Gastrocnemius medialis (tissue), 4 donors: ENCODE measurements around the gene LYL1.

ENCODE experiments used
- POLR2A ChIP-seq, 2 donors: fragments of 450-650 bp; IDR thresholded peaks; one replicate each; pipeline ENCODE4 v1.6.1; 2017; ENCODE audit warnings: antibody characterized with exemption in 2 of 2, mild to moderate bottlenecking in 2 of 2, moderate library complexity in 2 of 2
- TF ChIP-seq, protein P1 (sequence below), 5 experiments: fragments of 450-650 bp in 3 of 5; fragments of 200-600 bp in 2 of 5; sonication (generic) in 2 of 5; IDR thresholded peaks in 4 of 5; conservative IDR thresholded peaks in 1 of 5; 1 replicate in 4 of 5; 2 replicates in 1 of 5; pipeline ENCODE4 v1.5.1; 2016 to 2019; ENCODE audit warnings: antibody characterized with exemption in 5 of 5, mild to moderate bottlenecking in 3 of 5, moderate library complexity in 3 of 5

DNA sequence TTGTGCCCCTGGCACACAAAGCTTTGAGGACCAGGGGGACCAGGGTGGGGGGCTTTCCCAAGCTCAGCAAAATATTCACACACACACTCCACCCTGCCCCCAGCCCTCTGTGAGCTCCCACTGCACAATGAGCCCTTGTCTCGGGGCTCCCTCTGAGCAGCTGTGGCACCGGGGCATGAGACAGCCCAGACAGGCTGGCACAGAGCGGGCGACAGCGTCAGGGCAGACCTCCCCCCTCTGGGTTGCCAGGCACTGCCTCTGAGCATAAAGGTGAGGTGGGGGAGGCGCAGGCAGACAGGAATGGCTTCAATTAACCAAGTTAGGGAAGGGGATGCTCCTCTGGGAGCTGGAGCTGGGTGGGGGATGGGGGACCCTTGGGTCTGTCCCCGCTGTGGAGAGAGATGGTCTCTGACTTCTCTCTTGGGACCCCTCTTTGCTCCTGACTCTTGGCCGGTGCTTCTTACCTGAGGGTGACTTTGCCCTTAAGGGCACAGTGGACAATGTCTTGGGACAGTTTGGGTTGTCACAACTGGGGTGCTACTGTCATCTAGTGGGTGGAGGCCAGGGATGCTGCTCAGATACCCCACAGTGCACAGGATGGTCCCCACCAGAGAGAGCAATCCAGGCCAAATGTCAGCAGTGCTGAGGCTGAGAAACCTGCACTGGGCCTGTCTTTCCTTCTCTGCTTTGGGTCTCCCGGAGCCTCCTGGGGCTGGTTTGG, 30.3 kb downstream of the LYL1 start:
- no peak for TF ChIP-seq POLR2A (IDR thresholded peaks at IDR 0.05)
- TF ChIP-seq, protein P1, sequence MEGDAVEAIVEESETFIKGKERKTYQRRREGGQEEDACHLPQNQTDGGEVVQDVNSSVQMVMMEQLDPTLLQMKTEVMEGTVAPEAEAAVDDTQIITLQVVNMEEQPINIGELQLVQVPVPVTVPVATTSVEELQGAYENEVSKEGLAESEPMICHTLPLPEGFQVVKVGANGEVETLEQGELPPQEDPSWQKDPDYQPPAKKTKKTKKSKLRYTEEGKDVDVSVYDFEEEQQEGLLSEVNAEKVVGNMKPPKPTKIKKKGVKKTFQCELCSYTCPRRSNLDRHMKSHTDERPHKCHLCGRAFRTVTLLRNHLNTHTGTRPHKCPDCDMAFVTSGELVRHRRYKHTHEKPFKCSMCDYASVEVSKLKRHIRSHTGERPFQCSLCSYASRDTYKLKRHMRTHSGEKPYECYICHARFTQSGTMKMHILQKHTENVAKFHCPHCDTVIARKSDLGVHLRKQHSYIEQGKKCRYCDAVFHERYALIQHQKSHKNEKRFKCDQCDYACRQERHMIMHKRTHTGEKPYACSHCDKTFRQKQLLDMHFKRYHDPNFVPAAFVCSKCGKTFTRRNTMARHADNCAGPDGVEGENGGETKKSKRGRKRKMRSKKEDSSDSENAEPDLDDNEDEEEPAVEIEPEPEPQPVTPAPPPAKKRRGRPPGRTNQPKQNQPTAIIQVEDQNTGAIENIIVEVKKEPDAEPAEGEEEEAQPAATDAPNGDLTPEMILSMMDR (IDR thresholded peaks at IDR 0.05 in 4 of 5, conservative IDR thresholded peaks at IDR 0.05 in 1 of 5) = no peak
